ENCODE measurements around the gene SORCS1. TPM values are rescaled to one million over a fixed set of nuclear protein-coding genes. Genes with fewer than 3 reads are reported as not detected.

The SORCS1 gene
- total RNA-seq, 1 experiment from 2014 or later: 1.7 TPM

- Histone ChIP-seq H2AK5ac (ENCODE audit: insufficient read length, low read length) (no peak overlapping the region), H3K27ac (ENCODE audit: insufficient read length, low read depth, low read length) (no peak overlapping the region), H3K56ac (ENCODE audit: insufficient read length, low read depth, low read length) (no peak overlapping the region), H3K4ac (ENCODE audit: low read depth, low read length) (no peak overlapping the region), H2BK12ac (ENCODE audit: insufficient read length, low read depth, low read length) (no peak overlapping the region), H2AFZ (ENCODE audit: low read length) (no peak overlapping the region), H3K79me1 (ENCODE audit: insufficient read depth, low read depth, low read length, poor library complexity, severe bottlenecking) (no peaks in the 10 kb centered on the region), H3K23me2 (ENCODE audit: insufficient read length, low read depth, low read length, poor library complexity, severe bottlenecking) (no peaks in the 10 kb centered on the region), H3K9me3 (ENCODE audit: control insufficient read depth, low read depth, low read length) (no peaks in the 10 kb centered on the region), H3K18ac (ENCODE audit: insufficient read length, low read depth, low read length) (no peak overlapping the region), H3K4me2 (ENCODE audit: insufficient read depth, insufficient read length, low read length) (no peak overlapping the region), H2BK5ac (ENCODE audit: insufficient read length, low read length) (no peak overlapping the region), H4K20me1 (ENCODE audit: control insufficient read depth, insufficient read depth, insufficient read length) (no peaks in the 10 kb centered on the region), H3T11ph (ENCODE audit: low read length) (no peak overlapping the region), H2BK15ac (ENCODE audit: low read depth, low read length) (no peak overlapping the region), H3K4me1 (ENCODE audit: insufficient read depth, low read length) (no peaks in the 10 kb centered on the region; the same call in 1 of the 2 replicates), H2BK120ac (ENCODE audit: low read depth, low read length, poor library complexity, severe bottlenecking) (no peak overlapping the region), H3K27me3 (ENCODE audit: insufficient read depth, low read length) (peaks cover 32% of the 10 kb centered on the region), H3K23ac (ENCODE audit: insufficient read length, low read depth, low read length) (no peak overlapping the region), H4K91ac (ENCODE audit: insufficient read length, low read depth, low read length) (no peak overlapping the region), H2BK20ac (ENCODE audit: low read depth, low read length, poor library complexity, severe bottlenecking) (no peak overlapping the region), H3K79me2 (ENCODE audit: insufficient read depth, low read length) (no peaks in the 10 kb centered on the region), H3K9ac (ENCODE audit: extremely low read depth, insufficient read length, low read length) (no peak overlapping the region), H4K8ac (replicated peaks; ENCODE audit: insufficient read length, low read depth, low read length) (no peak overlapping the region), H3K14ac (ENCODE audit: insufficient read depth, low read length) (no peak overlapping the region), H4K5ac (ENCODE audit: insufficient read length, low read depth, low read length) (no peak overlapping the region)
- H3K27ac Mint-ChIP-seq: no peak overlapping the region
- no peaks in the 10 kb centered on the region for H3K36me3 Mint-ChIP-seq (ENCODE audit: insufficient read depth in 1 of 3, low read depth in 3 of 3)
- peak; percentile 53 for DNase-seq
- H3K9me3 Mint-ChIP-seq: peaks cover 3 to 4% of the 10 kb centered on the region in 2 experiments; a peak in 2 of 5 replicates
- no peak for TF ChIP-seq CTCF (conservative IDR thresholded peaks at IDR 0.05)
- H3K27me3 Mint-ChIP-seq (ENCODE audit: low read depth): peaks cover 95% of the 10 kb centered on the region
- WGBS (ENCODE audit: extremely low coverage, insufficient read length, low lambda C conversion rate): no CpG with 5 or more reads among the region's 5 CpGs
- H3K4me3 Mint-ChIP-seq: no peak overlapping the region
- peaks cover 0 to 11% of the 10 kb centered on the region in 2 experiments; a peak in 3 of 4 replicates for H3K4me1 Mint-ChIP-seq
These were observed 629.1 kb downstream of the SORCS1 start for GRCh38 chr10:106535304-106535953.

Data from H9 (cell line).